DND-41 (cell line): ENCODE results near the gene UCHL5.
A peak's percentile ranks its signal among the peaks of the same experiment; 100 is the strongest.
"Not testable (repeated sequence)": the region's sequence is repeated elsewhere in the genome, so short reads cannot be mapped to it uniquely, and the experiment has no call there.

Experiments
- ATAC-seq: fragments of 200-7000 bp; cut with Tn5 transposase; 3 replicates; pipeline ENCODE4 v1.9.1; 2021; ENCODE audit warnings: low read depth; ENCODE audit not compliant: insufficient read depth
- DNase-seq: peaks from one replicate; pipeline ENCODE4 v3.0.0-alpha.2; 2020
- H2AFZ ChIP-seq: 2 replicates; pipeline ENCODE4 v1.6.0; 2012; ENCODE audit warnings: low read depth, low read length
- H3K27ac ChIP-seq: 2 replicates; pipeline ENCODE4 v1.5.1; 2012; ENCODE audit warnings: low read length, inconsistent platforms
- H3K27me3 ChIP-seq: fragments of 200-600 bp; sonication (generic); 2 replicates; pipeline ENCODE4 v1.6.0; 2012; ENCODE audit warnings: low read length, mild to moderate bottlenecking, inconsistent platforms; ENCODE audit not compliant: insufficient read depth, poor library complexity
- H3K36me3 ChIP-seq: 2 replicates; pipeline ENCODE4 v1.5.1; 2012; ENCODE audit warnings: low read length, inconsistent platforms; ENCODE audit not compliant: insufficient read depth
- H3K4me1 ChIP-seq: 2 replicates; pipeline ENCODE4 v1.5.1; 2012; ENCODE audit warnings: mild to moderate bottlenecking, low read length; ENCODE audit not compliant: insufficient read depth
- H3K4me2 ChIP-seq: 2 replicates; pipeline ENCODE4 v1.6.0; 2012; ENCODE audit warnings: mild to moderate bottlenecking, moderate library complexity, low read length, inconsistent platforms; ENCODE audit not compliant: insufficient read depth
- H3K4me3 ChIP-seq, 2 experiments: fragments of 200-600 bp in 1 of 2; shearing (Covaris generic) in 1 of 2; 2 replicates each; pipeline ENCODE4 v1.5.1; 2012 to 2016; ENCODE audit warnings: inconsistent platforms in 2 of 2, low read length in 2 of 2, mild to moderate bottlenecking in 2 of 2, low read depth in 1 of 2, moderate library complexity in 1 of 2
- H3K79me2 ChIP-seq: 2 replicates; pipeline ENCODE4 v1.6.0; 2012; ENCODE audit warnings: low read length, inconsistent platforms; ENCODE audit not compliant: insufficient read depth
- H3K9ac ChIP-seq: 2 replicates; pipeline ENCODE4 v1.6.0; 2012; ENCODE audit warnings: low read depth, mild to moderate bottlenecking, inconsistent platforms, low read length, moderate library complexity
- H3K9me3 ChIP-seq: 2 replicates; pipeline ENCODE4 v1.5.1; 2012; ENCODE audit warnings: low read length, moderate library complexity, mild to moderate bottlenecking, inconsistent platforms; ENCODE audit not compliant: insufficient read depth, severe bottlenecking
- H4K20me1 ChIP-seq: 2 replicates; pipeline ENCODE4 v1.6.0; 2012; ENCODE audit warnings: low read length; ENCODE audit not compliant: insufficient read depth
- CTCF ChIP-seq: IDR thresholded peaks from 2 replicates; pipeline ENCODE4 v1.5.1; 2012; ENCODE audit warnings: borderline replicate concordance, low read length, moderate library complexity, mild to moderate bottlenecking; ENCODE audit not compliant: poor library complexity, severe bottlenecking; ENCODE audit errors: extremely low read depth
- EZH2 ChIP-seq: IDR thresholded peaks from 3 replicates; pipeline ENCODE4 v1.6.1; 2012; ENCODE audit warnings: borderline replicate concordance, low read depth, mild to moderate bottlenecking, moderate library complexity, low read length, inconsistent platforms; ENCODE audit not compliant: severe bottlenecking

UCHL5 gene

GRCh38 chr1:193058529-193059281 is 455 bp downstream of the UCHL5 start:
- DNase-seq: peak; percentile 66
- Histone ChIP-seq H3K9me3 (no peaks in the 10 kb centered on the region), H3K9ac (peak overlapping the region; percentile 87), H3K27ac (peak overlapping the region; percentile 83), H3K79me2 (peaks cover 98% of the 10 kb centered on the region), H3K36me3 (peaks cover 7% of the 10 kb centered on the region), H3K4me2 (peak overlapping the region; percentile 76), H2AFZ (peak overlapping the region; percentile 78), H3K4me3 (peak overlapping the region; percentile 55 to 93; a peak in 3 of 4 replicates), H3K4me1 (peaks cover 47% of the 10 kb centered on the region), H3K27me3 (no peaks in the 10 kb centered on the region), H4K20me1 (peaks cover 31% of the 10 kb centered on the region; the same call in 1 of the 2 replicates)
- TF ChIP-seq CTCF (no peak), EZH2 (no peak)
- ATAC-seq: peak; percentile 41

- no peak overlapping the region for H3K27ac ChIP-seq
- H3K4me1 ChIP-seq: peaks cover 26% of the 10 kb centered on the region
- TF ChIP-seq EZH2: no peak
- H3K4me2 ChIP-seq: peak overlapping the region; percentile 2
- no peak overlapping the region for H3K4me3 ChIP-seq
- H2AFZ ChIP-seq: no peak overlapping the region
- H3K9me3 ChIP-seq: no peaks in the 10 kb centered on the region
- H3K9ac ChIP-seq: no peak overlapping the region
- H3K36me3 ChIP-seq: peaks cover 27% of the 10 kb centered on the region
- H3K79me2 ChIP-seq: peaks cover 85% of the 10 kb centered on the region
- no peaks in the 10 kb centered on the region for H3K27me3 ChIP-seq
- no peak for DNase-seq
- ATAC-seq: no peak
- peaks cover 26% of the 10 kb centered on the region; the same call in 1 of the 2 replicates for H4K20me1 ChIP-seq
These were observed 4.9 kb downstream of the UCHL5 start for GRCh38 chr1:193054169-193054675.

GRCh38 chr1:193048913-193049312 is 10.2 kb downstream of the UCHL5 start:
- not testable (repeated sequence) for H3K4me2 ChIP-seq, H3K4me3 ChIP-seq, H3K9me3 ChIP-seq, H3K27ac ChIP-seq, DNase-seq, H3K27me3 ChIP-seq, H3K4me1 ChIP-seq, ATAC-seq, H2AFZ ChIP-seq, H4K20me1 ChIP-seq, H3K9ac ChIP-seq
- Histone ChIP-seq H3K36me3 (peaks cover 67% of the 10 kb centered on the region), H3K79me2 (peaks cover 39% of the 10 kb centered on the region)

GRCh38 chr1:193042766-193043691 is 16.1 kb downstream of the UCHL5 start:
- TF ChIP-seq CTCF (no peak), EZH2 (no peak)
- no peak overlapping the region for H3K4me2 ChIP-seq
- no peaks in the 10 kb centered on the region for H3K9me3 ChIP-seq
- H3K27me3 ChIP-seq: no peaks in the 10 kb centered on the region
- H3K4me1 ChIP-seq: no peaks in the 10 kb centered on the region
- H2AFZ ChIP-seq: no peak overlapping the region
- peaks cover 36% of the 10 kb centered on the region for H3K79me2 ChIP-seq
- DNase-seq (no peak), ATAC-seq (no peak)
- no peaks in the 10 kb centered on the region for H4K20me1 ChIP-seq
- no peak overlapping the region for H3K4me3 ChIP-seq
- no peak overlapping the region for H3K9ac ChIP-seq
- H3K27ac ChIP-seq: no peak overlapping the region
- H3K36me3 ChIP-seq: peaks cover 48% of the 10 kb centered on the region; the same call in 1 of the 2 replicates
